Measurements from ENCODE around the gene SLC25A47. TPM values are rescaled to one million over a fixed set of nuclear protein-coding genes. Genes with fewer than 3 reads are reported as not detected.

The SLC25A47 gene
- total RNA-seq, 4 donors from 2014 or later: not detected

GRCh38 chr14:100283984-100284881 lies 38.9 kb upstream of the SLC25A47 start:
- Histone ChIP-seq H3K36me3 (no peaks in the 10 kb centered on the region), H3K27me3 (no peaks in the 10 kb centered on the region), H3K9me3 (no peaks in the 10 kb centered on the region), H3K4me1 (peaks cover 82 to 95% of the 10 kb centered on the region in 2 donors), H3K27ac (peak overlapping the region; percentile 93), H3K4me3 (replicated peaks in 1 of 3) (no peak overlapping the region)
- 78 to 84% methylated on average over 26 of the region's 26 CpGs for WGBS, 2 donors
- no peak for DNase-seq
- TF ChIP-seq CTCF (IDR thresholded peaks at IDR 0.05) (no peak), POLR2A (IDR thresholded peaks at IDR 0.05) (no peak)
- intact Hi-C loops (cut with DNase I): no loop called here

- no peaks in the 10 kb centered on the region for H3K9me3 ChIP-seq
- intact Hi-C loops (cut with DNase I): loop anchor here (5.0 kb wide), 1 partner anchor 92 kb away; the partner anchor contains the start of gene WDR25
- H3K36me3 ChIP-seq: no peaks in the 10 kb centered on the region
- no peaks in the 10 kb centered on the region for H3K27me3 ChIP-seq
- peak overlapping the region in 1 of 3 donors; percentile 42 for H3K4me3 ChIP-seq (replicated peaks in 1 of 3)
- peaks cover 80 to 95% of the 10 kb centered on the region in 2 donors for H3K4me1 ChIP-seq
- WGBS, 2 donors: 9 to 26% methylated on average over 11 to 45 of the region's 82 CpGs
- TF ChIP-seq CTCF (IDR thresholded peaks at IDR 0.05): peak; percentile 17 to 74 (median 54)
- peak in 1 of 2 donors; percentile 51 for TF ChIP-seq POLR2A (IDR thresholded peaks at IDR 0.05)
- peak overlapping the region; percentile 93 for H3K27ac ChIP-seq
- peak; percentile 62 for DNase-seq
These were observed 37.9 kb upstream of the SLC25A47 start for GRCh38 chr14:100285021-100285912.

DNA sequence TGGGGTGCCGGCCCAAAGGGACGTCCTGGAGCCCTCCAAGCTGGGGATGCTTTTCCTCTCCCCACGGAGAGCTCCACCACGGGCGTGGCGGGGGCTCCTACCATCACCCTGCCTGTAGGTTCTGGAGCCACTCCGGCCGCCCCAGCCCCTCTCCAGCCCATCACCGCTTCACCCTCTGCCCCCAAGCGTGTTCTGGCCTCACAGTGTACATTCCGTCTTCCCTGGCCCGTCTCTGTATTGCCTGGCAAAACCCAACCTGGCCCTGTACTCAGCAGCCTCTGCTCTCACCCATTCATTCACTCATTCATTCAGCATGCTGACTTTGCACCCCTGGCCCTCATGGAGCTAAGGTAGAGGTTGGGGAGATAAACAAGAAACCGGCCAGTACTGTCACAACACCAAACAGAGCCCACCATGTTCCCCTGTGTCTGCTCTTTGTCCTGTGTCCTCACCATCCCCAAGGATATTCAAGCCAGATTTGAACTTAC lies 37.2 kb upstream of the SLC25A47 start:
- peaks cover 4 to 6% of the 10 kb centered on the region in 2 donors for H3K36me3 ChIP-seq
- peaks cover 84 to 95% of the 10 kb centered on the region in 2 donors for H3K4me1 ChIP-seq
- 59% methylated on average over 7 to 13 of the region's 13 CpGs for WGBS, 2 donors
- intact Hi-C loops (cut with DNase I): loop anchor here (5.0 kb wide), 1 partner anchor 91 kb away; the partner anchor contains the start of gene WDR25
- no peaks in the 10 kb centered on the region for H3K27me3 ChIP-seq
- peak overlapping the region in 1 of 3 donors; percentile 42 for H3K4me3 ChIP-seq (replicated peaks in 1 of 3)
- peak; percentile 9 to 15 for DNase-seq
- TF ChIP-seq POLR2A (IDR thresholded peaks at IDR 0.05): no peak
- TF ChIP-seq CTCF (IDR thresholded peaks at IDR 0.05): peak in 1 of 6 experiments; percentile 6
- H3K27ac ChIP-seq: peak overlapping the region; percentile 93
- H3K9me3 ChIP-seq: no peaks in the 10 kb centered on the region

DNA sequence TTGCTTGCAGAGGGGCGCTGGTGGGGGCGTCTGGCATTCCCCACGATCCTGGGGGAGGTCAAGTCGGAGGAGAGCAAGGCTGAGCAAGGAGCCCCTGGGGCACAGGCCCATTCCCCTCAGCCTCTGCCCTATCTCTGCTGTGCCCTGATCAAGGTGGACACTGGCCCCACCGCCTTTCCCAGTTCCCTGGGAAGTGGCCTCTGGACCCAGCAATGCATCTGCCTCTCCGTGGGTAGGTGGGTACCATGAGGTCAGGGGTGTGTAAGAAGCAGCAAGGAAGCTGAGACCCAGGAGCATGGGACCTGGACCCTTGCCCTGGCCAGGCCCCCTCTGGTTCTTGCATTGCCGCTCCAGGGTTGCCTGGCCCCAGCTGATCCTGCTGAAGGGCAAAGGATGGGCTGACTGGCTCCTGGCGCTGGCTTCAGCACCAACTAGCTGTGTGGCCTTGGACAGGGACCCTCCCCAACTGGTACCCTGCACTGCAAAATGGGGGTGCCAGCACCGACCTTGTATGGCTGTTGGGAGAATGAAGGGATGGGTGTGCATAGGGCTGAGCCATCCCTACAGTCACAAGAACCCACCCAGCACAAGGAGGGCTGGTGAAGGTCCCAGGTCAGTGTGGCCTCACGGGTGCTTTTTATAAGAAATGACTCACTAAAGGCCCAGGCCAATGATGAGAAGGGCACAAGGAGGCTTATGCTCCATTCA lies 36.5 kb upstream of the SLC25A47 start:
- intact Hi-C loops (cut with DNase I): loop anchor here (5.0 kb wide), 1 partner anchor 91 kb away; the partner anchor contains the start of gene WDR25
- WGBS, 2 donors: 72 to 86% methylated on average over 3 of the region's 10 CpGs
- H3K27ac ChIP-seq: peak overlapping the region; percentile 78 to 93 (median 93)

More for the DNA sequence above, 36.5 kb upstream of the SLC25A47 start:
- Histone ChIP-seq H3K36me3 (peaks cover 11 to 13% of the 10 kb centered on the region in 2 donors), H3K27me3 (no peaks in the 10 kb centered on the region), H3K4me1 (peaks cover 91 to 96% of the 10 kb centered on the region in 2 donors), H3K9me3 (no peaks in the 10 kb centered on the region), H3K4me3 (replicated peaks in 1 of 3) (no peak overlapping the region)
- TF ChIP-seq CTCF (IDR thresholded peaks at IDR 0.05) (no peak), POLR2A (IDR thresholded peaks at IDR 0.05) (no peak)
- DNase-seq: peak in 1 of 2 donors; percentile 9
